Left forelimb (tissue), 1 donor: ENCODE data around the gene DMAC2.
"Not testable (repeated sequence)": the region's sequence is repeated elsewhere in the genome, so short reads cannot be mapped to it uniquely, and the experiment has no call there.

Experiments used
- DNase-seq: peaks from one replicate; pipeline ENCODE4 v3.0.0-alpha.2; 2018; ENCODE audit warnings: low spot score

DMAC2 gene

DNA sequence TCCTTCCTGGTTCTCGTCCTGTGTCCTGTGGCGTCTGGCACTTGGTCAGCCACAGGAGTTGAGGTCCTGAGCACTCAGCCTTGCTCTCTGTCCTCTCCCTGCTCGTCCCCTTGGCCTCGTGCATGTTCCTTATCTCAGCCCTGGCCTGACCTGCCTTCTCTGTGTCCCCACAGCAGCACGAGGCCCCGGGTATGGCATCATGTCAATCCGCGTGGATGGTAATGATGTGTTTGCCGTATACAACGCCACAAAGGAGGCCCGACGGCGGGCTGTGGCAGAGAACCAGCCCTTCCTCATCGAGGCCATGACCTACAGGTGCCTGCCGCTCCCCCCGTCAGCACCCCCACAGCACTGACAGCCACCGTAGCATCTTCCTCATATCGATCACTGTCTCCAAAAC lies 17.3 kb downstream of the DMAC2 start:
- no peak for DNase-seq

DNA sequence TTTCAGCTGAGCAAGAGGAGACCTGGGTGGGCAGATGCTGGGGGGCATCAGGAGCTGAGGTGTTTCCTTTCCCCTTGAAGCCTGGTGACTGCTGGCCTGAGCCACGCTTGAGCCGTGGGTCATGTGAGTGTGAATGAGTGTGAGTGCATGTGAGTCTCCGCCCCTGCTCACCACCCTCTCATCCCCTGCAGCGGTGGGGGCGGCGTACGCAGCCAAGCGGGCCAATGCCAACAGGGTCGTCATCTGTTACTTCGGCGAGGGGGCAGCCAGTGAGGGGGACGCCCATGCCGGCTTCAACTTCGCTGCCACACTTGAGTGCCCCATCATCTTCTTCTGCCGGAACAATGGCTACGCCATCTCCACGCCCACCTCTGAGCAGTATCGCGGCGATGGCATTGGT lies 17.7 kb downstream of the DMAC2 start:
- no peak for DNase-seq

DNA sequence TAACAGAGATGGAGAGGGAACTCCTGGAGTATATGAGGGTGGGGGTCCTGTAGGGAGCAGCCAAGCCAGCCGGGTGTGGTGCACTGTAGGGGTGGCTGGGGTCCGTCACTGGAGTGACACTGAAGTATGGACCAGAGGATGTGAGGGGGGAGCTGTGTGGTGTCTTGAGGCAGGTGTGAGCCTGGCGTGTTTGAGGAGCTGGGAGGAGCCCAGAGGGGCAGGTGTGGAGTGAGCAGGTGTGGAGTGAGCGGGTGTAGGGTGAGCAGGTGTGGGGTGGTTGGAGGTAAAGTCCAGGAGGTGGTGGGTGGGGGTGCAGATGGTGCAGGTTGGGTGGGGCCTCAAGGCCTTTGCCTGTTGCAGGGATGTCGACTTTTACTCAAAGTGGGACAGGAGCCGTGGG lies 18.4 kb downstream of the DMAC2 start:
- no peak for DNase-seq

DNA sequence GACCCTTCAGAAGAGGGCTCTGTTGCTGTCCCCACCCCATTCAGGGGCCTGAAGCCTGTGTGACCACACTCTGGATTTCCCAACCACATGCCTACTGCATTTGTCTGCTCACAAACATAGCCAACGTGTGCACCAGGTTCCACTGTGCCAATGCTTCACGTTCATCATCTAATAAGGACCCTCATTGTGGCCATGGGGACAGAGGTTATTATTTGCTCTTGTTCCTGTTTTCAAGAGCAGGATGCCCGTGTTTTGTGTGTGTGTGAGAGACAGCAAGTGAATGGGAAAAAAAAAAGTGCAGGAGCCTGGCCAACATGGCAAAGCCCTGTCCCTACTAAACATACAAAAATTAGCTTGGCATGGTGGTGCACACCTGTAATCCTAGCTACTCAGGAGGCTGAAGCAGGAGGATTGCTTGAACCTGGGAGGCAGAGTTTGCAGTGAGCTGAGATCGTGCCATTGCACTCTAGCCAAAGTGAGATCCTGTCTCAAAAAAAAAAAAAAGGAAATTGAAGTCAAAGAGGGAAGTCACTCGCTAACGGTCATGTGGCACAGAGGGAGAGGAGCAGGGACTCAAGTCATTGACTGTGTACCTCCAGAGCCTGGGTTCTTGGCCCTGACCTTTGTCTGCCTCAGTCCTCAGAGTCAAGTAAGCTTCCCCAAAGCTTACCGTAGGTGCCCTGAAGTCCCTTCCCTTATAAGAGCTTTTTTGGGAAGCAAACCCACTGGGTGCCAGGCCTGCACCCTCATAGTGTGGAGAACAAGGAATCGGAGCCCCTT lies 19.4 kb downstream of the DMAC2 start:
- DNase-seq = no peak

DNA sequence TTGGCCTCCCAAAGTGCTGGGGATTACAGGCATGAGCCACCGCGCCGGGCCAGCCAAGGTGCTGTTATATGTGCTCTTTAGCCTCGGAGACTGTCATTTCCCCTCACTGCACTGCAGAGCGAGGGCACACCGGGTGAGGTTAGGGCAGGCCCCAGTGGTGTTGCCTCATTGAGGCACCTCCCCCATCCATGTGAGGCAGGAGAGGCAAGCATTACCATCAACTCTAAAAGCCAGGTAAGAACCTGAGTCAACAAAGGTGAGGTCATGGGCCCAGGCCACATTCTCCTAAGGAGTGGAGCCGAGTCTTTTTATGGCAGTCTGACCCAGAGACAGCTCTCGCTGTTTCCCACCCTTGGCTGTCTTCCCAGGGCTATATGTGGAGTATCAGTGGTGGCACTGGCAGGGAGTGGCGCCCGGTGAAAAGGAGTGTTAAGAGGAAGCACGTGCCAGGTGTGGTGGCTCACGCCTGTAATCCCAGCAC lies 23.5 kb downstream of the DMAC2 start:
- DNase-seq = no peak

DNA sequence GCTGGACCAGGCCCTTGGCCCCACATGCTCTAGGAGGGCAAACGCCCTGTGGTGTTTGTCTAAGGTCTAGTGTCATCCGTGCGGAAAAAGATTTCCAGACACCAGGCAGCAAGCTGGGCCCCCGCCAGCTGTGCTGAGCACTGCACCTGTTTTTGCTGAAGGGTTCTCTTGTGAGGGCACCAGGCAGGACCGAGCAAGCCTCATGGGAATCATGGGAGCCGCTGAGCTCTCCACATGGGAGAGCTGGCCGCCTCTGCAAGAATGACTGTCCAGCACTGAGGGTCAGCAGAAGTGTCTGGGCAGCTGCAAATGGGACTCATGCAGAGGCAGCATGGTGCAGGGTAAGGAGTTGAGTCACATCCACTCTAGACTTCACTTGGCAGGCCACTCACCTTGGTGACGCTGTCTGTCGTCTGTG lies 24.5 kb downstream of the DMAC2 start:
- no peak for DNase-seq

DNA sequence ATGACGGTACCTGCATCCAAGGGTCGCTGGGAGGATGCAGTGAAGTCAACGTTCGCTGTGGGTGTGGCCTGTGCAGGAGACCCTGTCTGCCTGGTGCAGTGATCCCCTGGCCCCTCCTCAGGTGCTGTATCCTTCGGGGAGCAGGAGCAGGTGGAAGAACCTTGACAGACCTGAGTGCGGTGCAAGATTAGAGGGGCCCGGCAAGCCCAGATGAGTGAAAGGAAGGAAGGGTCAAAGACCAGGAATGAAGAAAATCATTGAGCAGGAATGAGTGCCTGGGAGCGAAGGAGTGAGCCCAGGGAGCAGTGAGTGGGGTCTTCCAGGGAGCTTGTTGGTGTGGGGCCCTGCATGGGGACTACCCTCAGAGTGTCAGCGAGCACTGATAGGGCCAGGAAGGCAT lies 25.3 kb downstream of the DMAC2 start:
- no peak for DNase-seq

DNA sequence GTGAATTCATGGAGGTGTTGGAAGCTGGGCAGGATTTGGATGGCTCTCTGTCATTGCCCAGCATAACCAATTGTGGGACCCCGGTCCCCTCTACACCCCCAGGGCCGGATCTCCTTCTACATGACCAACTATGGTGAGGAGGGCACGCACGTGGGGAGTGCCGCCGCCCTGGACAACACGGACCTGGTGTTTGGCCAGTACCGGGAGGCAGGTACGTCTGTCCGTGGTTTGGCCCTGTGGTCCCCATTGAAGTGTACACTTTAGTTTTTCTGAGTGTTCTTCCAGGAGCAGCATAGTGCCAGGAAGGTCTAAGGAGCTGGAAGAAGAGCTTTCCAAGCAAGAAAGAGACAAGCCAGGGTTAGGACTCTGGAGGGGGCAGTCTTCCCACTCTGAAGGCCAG lies 25.8 kb downstream of the DMAC2 start:
- no peak for DNase-seq

DNA sequence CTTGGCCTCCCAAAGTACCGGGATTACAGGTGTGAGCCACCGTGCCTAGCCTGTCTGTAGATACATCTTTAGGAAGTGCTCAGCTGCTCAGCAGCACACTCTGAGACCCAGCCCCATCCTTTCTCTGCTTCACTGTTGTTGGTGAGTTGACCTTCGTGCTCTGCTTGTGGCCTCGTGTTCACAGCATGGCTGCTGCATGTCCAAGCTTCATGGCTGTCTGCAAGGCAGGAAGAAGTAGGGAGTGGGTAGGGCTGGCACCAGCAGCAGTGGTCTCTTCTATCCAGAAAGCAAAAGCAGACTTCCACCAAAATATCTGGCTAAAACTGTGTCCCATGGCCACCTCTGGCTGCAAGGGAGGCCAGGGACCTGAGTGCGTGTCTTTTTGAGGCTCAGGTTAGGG lies 26.8 kb downstream of the DMAC2 start:
- DNase-seq = no peak

DNA sequence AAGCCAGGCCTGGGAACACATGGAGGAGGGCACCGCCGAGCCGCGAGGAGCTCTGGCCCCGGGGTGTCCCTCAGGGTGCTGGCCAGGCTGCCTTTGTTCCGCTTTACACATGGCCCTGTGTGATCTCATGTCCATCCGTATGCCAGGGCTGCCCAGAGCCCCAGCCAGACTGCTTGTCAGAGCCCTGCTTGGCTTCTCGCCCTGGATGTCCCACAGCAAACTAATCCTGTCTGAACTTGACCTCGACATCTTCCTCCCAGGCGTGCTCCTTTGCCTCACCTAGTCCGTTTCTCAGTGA lies 27.8 kb downstream of the DMAC2 start:
- DNase-seq = no peak

DNA sequence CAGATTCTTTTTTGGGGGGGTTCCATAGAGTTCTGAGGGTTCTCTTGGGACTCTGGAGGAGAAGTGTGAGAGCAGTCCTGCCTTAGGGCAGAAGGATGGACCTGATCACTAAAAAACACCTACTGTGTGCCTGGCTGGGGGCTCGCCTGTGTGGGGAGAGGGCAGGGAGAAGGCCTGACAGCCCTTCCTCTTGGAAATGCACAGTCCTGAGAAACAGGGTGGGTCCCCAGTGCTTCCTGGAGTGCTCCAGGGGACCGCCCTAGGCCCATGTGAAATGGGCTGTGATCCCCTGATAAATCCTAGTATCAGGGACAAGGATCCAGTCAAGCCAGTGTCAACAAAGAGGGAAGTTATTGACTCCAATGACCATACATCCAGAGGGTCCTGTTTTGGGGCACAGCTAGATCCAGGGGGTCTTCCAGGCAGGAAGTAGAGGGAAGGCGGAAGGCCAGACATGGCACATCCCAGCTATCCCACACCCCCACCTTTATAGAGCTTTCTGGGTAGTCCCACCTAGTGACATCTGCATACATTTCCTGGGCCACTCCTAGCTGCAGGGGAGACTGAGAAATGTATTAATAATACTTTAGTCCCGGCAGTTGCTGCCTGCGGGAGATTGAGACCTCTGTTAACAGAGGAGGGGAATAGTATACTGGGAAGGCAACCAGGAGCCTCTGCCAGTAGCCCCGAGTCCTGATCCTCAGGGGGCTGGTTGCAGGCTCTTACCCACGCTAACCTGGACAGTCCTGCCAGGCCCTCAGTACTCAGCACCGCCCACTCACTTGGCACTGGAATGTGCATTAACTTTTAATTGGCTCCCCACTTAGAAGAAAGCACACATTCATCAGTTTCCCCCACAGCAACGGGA lies 28.4 kb downstream of the DMAC2 start:
- no peak for DNase-seq

DNA sequence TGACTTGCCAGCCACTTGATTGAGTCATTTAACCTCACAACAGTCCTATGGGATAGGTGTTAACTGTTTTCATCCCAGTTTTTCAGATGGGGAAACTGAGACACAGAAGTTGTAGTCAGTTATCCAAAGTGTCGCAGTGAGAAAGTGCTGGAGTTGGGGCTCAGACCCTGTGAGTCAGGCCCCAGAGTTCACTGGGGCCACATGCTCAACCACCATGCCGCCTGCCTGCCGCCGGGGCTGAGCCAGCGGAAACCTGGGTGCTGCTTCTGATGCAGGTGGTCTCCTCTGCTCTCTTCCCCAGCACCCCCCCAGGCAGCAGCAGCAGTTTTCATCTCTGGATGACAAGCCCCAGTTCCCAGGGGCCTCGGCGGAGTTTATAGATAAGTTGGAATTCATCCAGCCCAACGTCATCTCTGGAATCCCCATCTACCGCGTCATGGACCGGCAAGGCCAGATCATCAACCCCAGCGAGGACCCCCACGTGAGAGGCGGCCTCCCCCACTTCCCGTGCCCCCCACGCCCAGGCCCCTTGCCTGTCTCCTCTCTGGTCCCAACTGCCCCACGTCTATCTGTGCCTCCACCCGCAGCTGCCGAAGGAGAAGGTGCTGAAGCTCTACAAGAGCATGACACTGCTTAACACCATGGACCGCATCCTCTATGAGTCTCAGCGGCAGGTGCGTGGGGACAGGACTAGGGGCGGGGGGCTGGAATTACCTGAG lies 29.2 kb downstream of the DMAC2 start:
- no peak for DNase-seq

DNA sequence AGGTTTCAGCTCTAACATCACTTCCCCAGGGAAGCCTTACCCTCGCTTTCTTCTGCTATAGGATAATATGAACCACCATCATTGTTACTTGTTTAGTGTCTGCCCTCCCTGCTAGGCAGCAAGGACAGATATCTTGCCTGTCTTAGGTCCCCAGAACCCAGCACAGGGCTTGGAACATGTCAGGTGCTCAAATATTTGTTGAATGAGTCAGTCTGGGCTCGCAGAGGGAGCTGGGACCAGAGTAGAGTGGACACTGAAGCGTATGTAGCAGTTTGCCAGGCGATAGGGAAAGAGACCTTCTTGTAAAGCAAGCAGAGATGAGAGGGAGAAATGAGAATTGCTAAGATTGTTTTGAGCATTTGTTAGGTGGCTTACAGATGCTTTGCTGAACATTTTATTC lies 30.4 kb downstream of the DMAC2 start:
- DNase-seq = no peak

DNA sequence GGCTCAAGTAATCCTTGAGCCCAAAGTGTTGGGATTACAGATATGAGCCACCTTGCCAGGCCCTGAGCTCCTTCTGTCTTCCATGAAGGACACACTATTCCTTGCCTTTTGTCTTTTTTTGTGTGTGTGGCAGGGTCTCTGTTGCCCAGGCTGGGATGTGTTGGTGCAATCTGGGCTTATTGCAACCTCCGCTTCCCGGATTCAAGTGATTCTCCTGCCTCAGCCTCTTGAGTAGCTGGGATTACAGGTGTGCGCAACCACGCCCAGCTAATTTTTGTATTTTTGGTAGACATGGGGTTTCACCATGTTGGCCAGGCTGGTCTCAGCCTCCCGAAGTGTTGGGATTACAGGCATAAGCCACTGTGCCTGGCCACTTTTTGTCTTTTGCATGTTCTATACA lies 30.9 kb downstream of the DMAC2 start:
- DNase-seq = not testable (repeated sequence)

DNA sequence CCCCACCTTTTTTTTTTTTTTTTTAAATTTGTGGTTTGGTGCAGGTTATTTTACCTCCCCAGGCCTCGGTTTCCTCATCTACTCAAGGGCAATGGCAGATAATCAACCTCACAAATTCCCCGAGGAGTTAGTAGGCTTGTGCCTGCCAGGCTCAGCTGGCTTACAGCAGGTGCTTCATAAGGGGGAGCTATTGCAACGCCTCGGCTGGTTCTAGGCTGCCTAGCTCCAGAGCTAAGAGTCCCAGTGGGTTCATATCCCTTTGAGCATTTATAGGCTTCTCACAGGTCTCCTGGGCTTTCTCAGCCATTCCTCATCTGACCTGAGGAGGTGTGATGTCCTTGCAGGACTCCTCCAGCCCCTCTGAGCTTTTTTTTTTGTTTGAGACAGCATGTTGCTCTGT lies 31.5 kb downstream of the DMAC2 start:
- DNase-seq = no peak

DNA sequence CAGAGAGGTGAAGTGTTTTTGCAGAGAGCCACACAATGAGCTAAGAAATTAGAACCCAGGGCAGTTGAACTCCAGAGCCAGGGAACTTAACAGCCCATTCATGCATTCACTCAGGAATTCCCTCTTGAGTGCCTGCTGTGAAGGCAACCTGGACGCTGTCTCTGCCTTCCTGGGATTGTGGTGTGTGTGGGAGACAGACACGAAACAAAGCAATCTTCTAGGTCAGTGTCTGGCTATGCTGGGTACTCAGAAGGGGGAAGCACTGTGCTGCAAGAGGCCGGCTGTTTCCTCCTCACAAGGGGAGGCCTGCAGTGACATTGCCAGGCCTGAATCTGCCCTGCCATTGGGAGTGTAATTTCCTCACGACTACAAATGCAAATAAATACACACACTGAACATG lies 32.4 kb downstream of the DMAC2 start:
- DNase-seq = no peak

DNA sequence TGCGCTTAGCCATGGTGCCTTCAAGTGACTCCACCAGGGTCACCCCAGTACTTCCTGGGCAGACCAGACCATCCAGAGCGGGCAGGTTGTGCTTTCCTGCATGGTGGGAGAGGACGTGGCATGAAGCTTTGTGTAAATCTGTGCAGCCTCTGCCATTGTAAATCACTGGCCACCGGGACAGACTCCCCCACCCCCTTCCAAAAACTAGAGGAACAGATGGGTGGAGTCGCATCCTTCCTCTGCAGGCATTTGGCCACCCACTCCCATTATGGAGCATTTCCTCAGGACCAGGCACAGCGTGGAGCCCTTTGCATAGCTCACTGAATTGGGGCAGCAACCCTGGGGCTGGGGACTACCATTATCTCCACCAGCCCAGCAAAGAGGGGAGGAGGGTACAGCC lies 33.9 kb downstream of the DMAC2 start:
- DNase-seq = no peak

DNA sequence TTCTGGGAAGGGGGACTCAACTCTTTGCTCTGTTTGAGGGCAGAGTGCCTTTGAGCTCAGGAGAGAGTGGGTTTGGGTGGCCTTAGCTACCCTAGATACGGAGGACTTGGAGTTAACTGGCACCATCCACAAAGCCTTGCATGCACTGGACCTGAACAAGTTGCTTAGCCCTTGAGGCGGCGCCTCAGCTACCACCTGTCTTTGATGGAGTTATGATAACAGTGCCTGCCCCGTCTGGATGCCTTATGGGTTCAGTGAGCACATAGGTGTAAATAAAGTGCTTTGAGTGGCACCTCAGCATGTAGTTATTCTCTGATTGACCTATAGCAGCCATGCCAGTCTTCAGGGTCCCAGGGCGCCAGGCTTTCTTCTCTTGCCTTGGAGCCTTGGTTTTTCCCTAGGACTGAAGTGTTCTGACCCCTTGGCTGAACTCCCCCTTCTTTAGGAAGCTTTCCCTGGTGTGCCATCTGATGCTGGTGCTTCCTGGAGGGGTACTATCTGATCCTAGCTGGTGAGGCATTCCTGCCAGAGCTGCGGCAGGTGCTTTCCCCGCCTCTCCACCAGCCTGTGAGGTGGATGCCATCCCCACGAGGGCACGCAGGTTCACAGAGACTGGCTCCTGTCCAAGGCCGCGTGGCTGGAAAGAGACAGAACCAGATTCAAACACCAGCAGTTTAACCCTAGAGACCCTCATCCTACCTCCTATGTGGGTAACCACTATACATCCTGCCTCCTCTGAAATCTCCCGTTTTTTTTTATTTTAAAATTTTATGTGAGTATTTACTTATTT lies 36.3 kb downstream of the DMAC2 start:
- no peak for DNase-seq

DNA sequence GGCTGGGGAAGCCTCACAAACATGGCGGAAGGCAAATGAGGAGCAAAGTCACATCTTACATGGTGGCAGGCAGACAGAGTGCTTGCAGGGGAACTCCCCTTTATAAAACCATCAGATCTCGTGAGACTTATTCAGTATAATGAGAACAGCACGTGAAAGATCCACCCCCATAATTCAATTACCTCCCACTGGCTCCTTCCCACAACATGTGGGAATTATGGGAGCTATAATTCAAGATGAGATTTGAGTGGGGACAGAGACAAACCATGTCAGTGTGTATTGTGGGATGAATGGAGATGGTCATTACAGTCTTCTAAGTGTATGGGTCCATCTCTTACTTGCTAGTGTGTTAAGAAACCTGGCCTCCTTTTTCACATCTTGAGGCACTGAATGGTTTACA lies 37.7 kb downstream of the DMAC2 start:
- no peak for DNase-seq

DNA sequence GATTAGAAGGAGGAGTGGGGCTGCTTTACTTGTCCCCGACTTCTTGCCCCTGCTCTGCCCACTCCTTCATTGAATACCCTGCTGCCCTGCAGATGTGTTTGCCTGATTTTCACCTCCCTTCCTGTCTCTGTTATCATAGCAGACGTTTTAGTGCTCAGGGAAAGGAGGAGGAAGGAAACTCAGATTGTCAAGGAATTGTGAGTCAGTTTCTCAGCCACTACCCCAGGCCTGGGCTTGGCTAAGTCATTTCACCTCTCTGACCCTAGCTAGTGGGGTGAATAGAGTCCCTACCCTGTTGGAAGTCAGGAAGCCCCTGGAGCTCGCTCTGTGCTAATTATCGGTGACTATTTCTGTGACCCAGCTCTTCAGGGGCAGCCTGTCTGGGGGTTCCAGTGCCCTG lies 38.2 kb downstream of the DMAC2 start:
- DNase-seq = no peak

DNA sequence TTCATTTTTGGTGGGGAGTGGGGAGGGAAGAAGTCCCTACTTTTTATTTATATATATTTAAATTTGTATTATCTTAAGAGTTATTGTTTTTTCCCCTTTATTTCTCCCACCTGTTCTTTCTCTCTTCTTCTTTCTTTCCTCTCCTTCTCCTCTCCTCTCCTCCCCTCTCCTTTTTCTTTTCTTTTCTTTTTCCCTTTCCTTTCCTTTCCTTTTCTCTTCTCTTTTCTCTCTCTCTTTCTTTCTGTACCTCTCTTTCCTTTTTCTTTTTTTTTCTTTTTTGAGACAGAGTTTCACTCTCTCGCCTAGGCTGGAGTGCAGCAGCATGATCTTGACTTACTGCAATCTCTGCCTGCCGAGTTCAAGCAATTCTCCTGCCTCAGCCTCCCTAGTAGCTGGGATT lies 40.2 kb downstream of the DMAC2 start:
- no peak for DNase-seq

DNA sequence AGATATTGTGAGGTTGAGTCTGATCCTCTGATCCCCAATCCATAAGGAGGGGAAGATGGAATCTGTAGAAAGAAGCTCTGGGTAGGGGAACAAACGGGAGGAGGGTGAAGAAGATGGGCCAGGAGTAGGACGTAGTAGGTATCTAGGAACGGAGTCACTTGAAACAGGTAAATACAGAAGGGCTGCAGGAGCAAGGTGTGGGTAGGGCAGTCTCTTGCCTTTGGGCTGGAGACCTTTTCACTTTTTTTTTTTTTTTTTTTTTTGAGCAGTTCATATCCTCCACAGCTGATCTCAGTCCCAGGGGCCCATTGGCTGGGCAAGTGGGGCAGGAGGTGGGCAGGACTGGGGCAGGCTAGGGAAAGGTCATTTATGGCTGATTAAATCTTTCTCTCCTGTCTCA lies 40.6 kb downstream of the DMAC2 start:
- DNase-seq = no peak
